Amygdala (tissue), 56 donors: ENCODE measurements around the gene IRF2BP1.

Experiments
- DNase-seq, 56 donors: peaks; one replicate each; lab custom pipeline; 2025; lab: John Stamatoyannopoulos, UW

The IRF2BP1 gene

GRCh38 chr19:45885556-45886426 is at the start of gene IRF2BP1:
TSS of gene IRF2BP1 (minus strand) at chr19:45886141. CDS start at chr19:45885774, 367 bp downstream.
- DNase-seq, result peak; percentile 46 to 94 (median 86)

- no peak for DNase-seq
Observed at GRCh38 chr19:45935267-45935666, 49.3 kb upstream of the IRF2BP1 start.

- no peak for DNase-seq
Observed at GRCh38 chr19:45934551-45935230, 48.8 kb upstream of the IRF2BP1 start.

- peak in 1 of 56 donors; percentile 10 for DNase-seq
Observed at GRCh38 chr19:45933759-45934158, 47.8 kb upstream of the IRF2BP1 start.

DNA sequence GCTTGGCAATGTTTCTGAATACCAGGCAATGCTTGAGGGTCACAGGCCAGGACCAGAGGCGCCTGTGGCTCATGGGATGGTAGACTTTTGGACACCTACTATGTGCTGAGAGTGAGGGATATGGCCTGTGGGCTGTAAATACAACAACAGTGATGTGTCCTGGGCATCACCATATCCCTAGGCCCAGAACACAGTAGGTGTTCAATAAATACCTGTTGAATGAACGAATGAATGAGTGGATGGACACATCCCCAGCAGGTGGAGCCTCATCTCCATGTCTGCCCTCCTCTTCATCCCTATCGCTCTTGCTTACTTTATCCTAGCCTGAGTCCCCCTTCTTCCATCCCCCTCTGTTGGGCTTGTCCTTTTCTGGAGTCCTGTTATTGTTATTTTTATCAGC is 45.1 kb upstream of the IRF2BP1 start:
- no peak for DNase-seq

GRCh38 chr19:45929247-45929646 is 43.3 kb upstream of the IRF2BP1 start:
- DNase-seq, result no peak

DNA sequence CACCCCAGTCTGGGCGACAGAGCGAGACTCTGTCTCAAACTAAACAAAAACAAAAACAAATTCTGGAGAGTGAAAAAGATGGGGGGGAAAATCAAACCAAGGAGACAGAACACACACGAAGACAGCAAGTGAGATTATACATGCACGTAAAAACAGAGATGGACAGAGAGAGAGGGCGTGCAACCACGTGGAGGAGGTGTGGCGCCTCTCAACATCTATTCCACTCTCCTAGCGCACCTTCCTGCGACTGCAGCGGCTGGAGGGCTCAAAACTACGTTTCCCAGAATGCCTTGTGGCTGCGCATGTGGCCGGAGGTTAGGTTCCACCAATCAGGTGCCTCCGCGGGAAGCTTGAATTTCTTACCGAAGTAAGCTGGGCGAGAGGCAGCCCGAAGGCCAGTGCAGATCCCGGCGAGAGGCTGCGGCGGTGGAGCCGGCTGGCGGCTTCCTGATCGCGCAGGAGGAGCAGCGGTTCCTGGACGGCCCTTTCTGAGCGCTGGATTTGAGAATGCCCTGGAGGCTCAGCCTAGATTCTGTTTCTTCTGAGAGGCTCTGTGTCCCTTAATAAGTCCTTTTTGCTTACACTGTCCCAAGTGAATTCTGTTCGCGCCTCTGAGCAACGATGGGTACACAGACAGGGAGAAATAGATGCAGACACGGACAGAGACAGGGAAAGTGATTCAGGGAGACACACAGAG is 41.8 kb upstream of the IRF2BP1 start:
- peak in 55 of 56 donors; percentile 22 to 92 (median 70) for DNase-seq

DNA sequence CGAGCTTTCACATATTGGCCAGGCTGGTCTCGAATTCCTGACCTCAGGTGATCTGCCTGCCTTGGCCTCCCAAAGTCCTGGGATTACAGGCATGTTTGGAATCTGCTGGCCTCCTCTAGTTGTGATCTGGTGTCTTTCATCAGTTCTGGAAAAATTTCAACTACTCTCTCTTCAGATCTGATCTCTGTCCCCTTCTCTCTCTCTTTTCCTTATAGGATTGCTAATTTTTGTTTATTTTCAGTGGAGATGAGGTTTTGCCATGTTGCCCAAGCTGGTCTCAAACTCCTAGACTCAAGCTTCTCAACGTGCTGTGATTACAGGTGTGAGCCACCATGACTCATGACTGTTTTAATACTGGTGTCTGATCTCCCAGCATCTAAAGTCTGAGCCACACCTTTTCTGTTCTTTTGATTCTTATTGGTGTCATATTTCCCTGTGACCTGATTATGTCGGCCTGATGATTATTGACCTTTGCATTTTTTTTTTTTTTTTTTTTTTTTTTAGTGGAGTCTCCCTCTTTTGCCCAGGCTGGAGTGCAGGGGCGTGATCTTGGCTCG is 39.0 kb upstream of the IRF2BP1 start:
- DNase-seq, result no peak

- DNase-seq, result no peak
Observed at GRCh38 chr19:45922281-45922680, 36.3 kb upstream of the IRF2BP1 start.

GRCh38 chr19:45920458-45920857 is 34.5 kb upstream of the IRF2BP1 start:
- no peak for DNase-seq

DNA sequence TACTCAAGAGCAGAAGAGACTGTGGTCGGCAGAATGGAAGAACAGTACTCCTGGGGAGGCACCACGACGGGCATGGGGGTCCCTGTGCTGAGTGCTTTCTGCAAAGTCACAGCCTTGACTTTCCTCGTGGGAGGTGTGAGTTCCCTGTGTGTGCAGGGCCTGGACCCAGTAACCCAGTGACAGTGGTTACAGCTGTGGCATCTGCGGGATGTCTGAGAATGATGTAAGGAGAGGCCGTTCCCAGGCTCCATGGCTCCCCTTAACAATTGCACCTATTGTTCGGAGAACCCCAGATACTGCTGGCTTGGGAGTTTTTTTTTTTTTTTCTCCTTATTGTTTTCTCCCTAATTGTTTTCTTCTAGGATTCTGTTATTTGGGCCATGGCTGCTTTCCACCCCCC is 33.7 kb upstream of the IRF2BP1 start:
- peak in 43 of 56 donors; percentile 6 to 82 (median 42) for DNase-seq

- no peak for DNase-seq
Observed at GRCh38 chr19:45918721-45919120, 32.8 kb upstream of the IRF2BP1 start.

- peak in 11 of 56 donors; percentile 7 to 50 (median 20) for DNase-seq
Observed at GRCh38 chr19:45917421-45918091, 31.6 kb upstream of the IRF2BP1 start.

GRCh38 chr19:45913874-45914830 is 28.2 kb upstream of the IRF2BP1 start, which contains the start of gene NANOS2:
TSS of gene NANOS2 (minus strand) at chr19:45914778. CDS start at chr19:45914693, 85 bp downstream.
- DNase-seq, result peak in 3 of 56 donors; percentile 5 to 39 (median 10)

- DNase-seq, result no peak
Observed at GRCh38 chr19:45911291-45911690, 25.4 kb upstream of the IRF2BP1 start.

GRCh38 chr19:45908956-45909355 is 23.0 kb upstream of the IRF2BP1 start:
- DNase-seq, result peak in 1 of 56 donors; percentile 10

DNA sequence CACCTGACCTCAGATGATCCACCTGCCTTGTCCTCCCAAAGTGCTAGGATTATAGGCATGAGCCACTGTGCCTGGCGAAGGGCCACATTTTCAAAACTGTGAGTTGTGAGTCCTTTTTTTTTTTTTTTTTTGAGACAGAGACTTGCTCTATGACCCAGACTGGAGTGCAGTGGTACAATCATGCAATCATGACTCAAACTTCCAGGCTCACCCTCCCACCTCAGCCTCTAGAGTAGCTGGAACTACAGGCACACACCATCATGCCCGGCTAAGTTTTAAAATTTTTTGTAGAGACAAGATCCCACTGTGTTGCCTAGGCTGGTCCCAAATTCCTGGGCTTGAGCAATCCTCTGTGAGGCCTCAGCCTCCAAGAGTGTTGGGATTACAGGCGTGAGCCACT is 20.3 kb upstream of the IRF2BP1 start:
- no peak for DNase-seq

DNA sequence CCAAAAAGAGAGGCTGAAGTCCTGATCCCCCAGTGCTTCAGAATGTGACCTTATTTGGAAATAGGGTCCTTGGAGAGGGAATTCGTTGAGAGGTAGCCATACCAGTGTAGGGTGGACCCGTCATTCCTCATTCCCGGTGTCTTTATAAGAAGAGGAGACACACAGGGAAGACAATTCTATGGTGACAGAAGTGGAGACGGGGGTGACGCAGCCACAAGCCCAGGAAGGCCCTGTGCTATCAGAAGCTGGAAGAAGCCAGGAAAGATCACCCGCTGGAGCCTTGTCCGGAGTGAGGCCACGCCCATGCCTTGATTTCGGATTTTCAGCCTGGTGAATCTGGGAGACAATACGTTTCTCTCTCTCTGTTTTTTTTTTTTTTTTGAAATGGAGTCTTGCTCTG is 19.1 kb upstream of the IRF2BP1 start:
- DNase-seq, result no peak
